Measurements from ENCODE around the gene CACNA2D3.

CACNA2D3 gene

GRCh38 chr3:54994111-54994513, 871.8 kb downstream of the CACNA2D3 start:
- TF ChIP-seq CTCF (IDR thresholded peaks at IDR 0.05; ENCODE audit: insufficient read depth, missing control alignments), result no peak
- FAIRE-seq, result no peak
- no peak for DNase-seq (ENCODE audit: insufficient read length, low spot score)

GRCh38 chr3:54999159-54999558, 876.8 kb downstream of the CACNA2D3 start:
- TF ChIP-seq CTCF (IDR thresholded peaks at IDR 0.05; ENCODE audit: insufficient read depth, missing control alignments), result no peak
- DNase-seq (ENCODE audit: insufficient read length, low spot score), result no peak
- no peak for FAIRE-seq

GRCh38 chr3:54999811-55000210, 877.5 kb downstream of the CACNA2D3 start:
- DNase-seq (ENCODE audit: insufficient read length, low spot score) (no peak), FAIRE-seq (no peak)
- TF ChIP-seq CTCF (IDR thresholded peaks at IDR 0.05; ENCODE audit: insufficient read depth, missing control alignments), result no peak

- DNase-seq (ENCODE audit: insufficient read length, low spot score) (peak; percentile 25), FAIRE-seq (no peak)
- TF ChIP-seq CTCF (IDR thresholded peaks at IDR 0.05; ENCODE audit: insufficient read depth, missing control alignments), result no peak
Observed at GRCh38 chr3:55000546-55000945, 878.2 kb downstream of the CACNA2D3 start.

- DNase-seq (ENCODE audit: insufficient read length, low spot score) (no peak), FAIRE-seq (no peak)
- TF ChIP-seq CTCF (IDR thresholded peaks at IDR 0.05; ENCODE audit: insufficient read depth, missing control alignments), result no peak
Observed at GRCh38 chr3:55000953-55001352, 878.6 kb downstream of the CACNA2D3 start.

- DNase-seq (ENCODE audit: insufficient read length, low spot score) (no peak), FAIRE-seq (no peak)
- no peak for TF ChIP-seq CTCF (IDR thresholded peaks at IDR 0.05; ENCODE audit: insufficient read depth, missing control alignments)
Observed at GRCh38 chr3:55002416-55002930, 880.1 kb downstream of the CACNA2D3 start.

GRCh38 chr3:55006244-55006676, 883.9 kb downstream of the CACNA2D3 start:
- DNase-seq (ENCODE audit: insufficient read length, low spot score) (no peak), FAIRE-seq (no peak)
- no peak for TF ChIP-seq CTCF (IDR thresholded peaks at IDR 0.05; ENCODE audit: insufficient read depth, missing control alignments)

Data from D721Med (cell line).